ENCODE measurements around the gene COMMD9. TPM values are rescaled to one million over a fixed set of nuclear protein-coding genes. Genes with fewer than 3 reads are reported as not detected.

Gene COMMD9
- total and polyA plus RNA-seq, 2 of the 8 experiments (the other 6 are each of a cell fraction or from before 2014, with no cell fraction given), result 42.5 to 49.1 TPM

DNA sequence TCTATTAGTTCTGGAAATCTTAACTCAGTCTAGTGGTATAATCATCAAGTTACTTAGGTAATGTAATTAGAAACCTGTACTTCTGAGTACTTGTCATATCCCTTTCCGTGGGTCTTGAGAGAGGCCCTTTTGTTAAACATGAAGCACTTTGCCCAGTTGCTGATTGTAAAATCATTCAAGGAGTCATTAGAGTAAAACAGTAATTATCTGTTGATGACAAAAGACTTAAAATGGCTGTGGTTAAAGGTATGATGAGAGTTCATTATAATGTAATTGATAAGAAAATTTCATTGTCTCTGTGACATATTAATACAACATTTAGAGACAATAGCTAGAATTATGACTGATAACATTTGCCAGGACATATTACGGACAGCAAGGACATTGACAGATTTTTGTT, 41.2 kb upstream of the COMMD9 start:
- POLR2A ChIA-PET (ENCODE audit: partially characterized antibody), result no interaction called here

More for the DNA sequence above, 41.2 kb upstream of the COMMD9 start:
- Histone ChIP-seq H3K9me3 (ENCODE audit: insufficient read depth in 2 of 2, low read depth in 1 of 2, low read length in 1 of 2) (no peaks in the 10 kb centered on the region), H3K14ac (ENCODE audit: insufficient read length) (no peak overlapping the region), H4K20me1 (replicated peaks in 1 of 2; ENCODE audit: control insufficient read depth in 1 of 2, insufficient read depth in 2 of 2, low read length in 2 of 2) (no peaks in the 10 kb centered on the region), H2AK5ac (ENCODE audit: low read depth, low read length) (no peak overlapping the region), H2BK12ac (ENCODE audit: low read depth, low read length) (no peak overlapping the region), H3K27ac (ENCODE audit: low read depth, low read length) (no peak overlapping the region), H3K4me2 (ENCODE audit: insufficient read depth in 1 of 2, low read depth in 2 of 2, low read length in 2 of 2) (no peak overlapping the region), H3K27me3 (replicated peaks in 1 of 4; ENCODE audit: control insufficient read depth in 3 of 4, extremely low read depth in 1 of 4, insufficient read depth in 3 of 4, low read length in 3 of 4) (no peaks in the 10 kb centered on the region), H3K4me1 (replicated peaks in 1 of 4; ENCODE audit: control insufficient read depth in 3 of 4, insufficient read depth in 4 of 4, low read length in 3 of 4) (peaks cover 0 to 4% (median 1%) of the 10 kb centered on the region in 4 experiments; a peak in 3 of 7 replicates), H3K23me2 (ENCODE audit: low read depth, low read length) (no peaks in the 10 kb centered on the region; the same call in 1 of the 2 replicates), H3K18ac (ENCODE audit: extremely low read depth, low read length) (no peak overlapping the region), H4K8ac (ENCODE audit: extremely low read depth, insufficient read depth, low read length) (no peak overlapping the region), H3K79me1 (ENCODE audit: low read depth, low read length) (no peaks in the 10 kb centered on the region), H3K9ac (replicated peaks in 1 of 4; ENCODE audit: extremely low read depth in 1 of 4, low read depth in 3 of 4, low read length in 3 of 4) (no peak overlapping the region), H3K4ac (replicated peaks; ENCODE audit: insufficient read length, low read depth, low read length) (no peak overlapping the region), H2BK5ac (ENCODE audit: low read depth, low read length) (no peak overlapping the region), H4K5ac (ENCODE audit: insufficient read length, low read depth, low read length) (no peak overlapping the region), H2AFZ (ENCODE audit: low read length) (no peak overlapping the region), H2BK15ac (ENCODE audit: low read length) (no peak overlapping the region), H3K56ac (replicated peaks; ENCODE audit: insufficient read length, low read depth, low read length) (no peak overlapping the region), H3K79me2 (ENCODE audit: control insufficient read depth in 1 of 2, insufficient read depth in 2 of 2, low read length in 2 of 2) (no peaks in the 10 kb centered on the region), H3K23ac (ENCODE audit: insufficient read length) (no peak overlapping the region), H3K36me3 (ENCODE audit: control insufficient read depth in 2 of 4, insufficient read depth in 4 of 4, low read length in 3 of 4) (no peaks in the 10 kb centered on the region), H3K4me3 (ENCODE audit: extremely low read depth in 1 of 4, insufficient read depth in 2 of 4, low read depth in 3 of 4, low read length in 4 of 4) (no peak overlapping the region), H2BK20ac (ENCODE audit: low read length) (no peak overlapping the region), H4K91ac (replicated peaks; ENCODE audit: insufficient read length, low read length) (no peak overlapping the region), H2BK120ac (replicated peaks; ENCODE audit: low read depth, low read length) (no peak overlapping the region)
- 84% methylated on average over 2 of the region's 2 CpGs; no CpG with 5 or more reads in 1 of the 2 experiments for WGBS, 2 experiments (ENCODE audit: extremely low coverage in 1 of 2, insufficient coverage in 1 of 2, insufficient read length in 1 of 2, insufficient replicate concordance in 2 of 2, low coverage in 1 of 2, low lambda C conversion rate in 2 of 2, missing lambda C conversion rate in 1 of 2)
- no peak for FAIRE-seq
- CTCF ChIA-PET (ENCODE audit: partially characterized antibody), result no interaction called here
- TF ChIP-seq JUN (IDR thresholded peaks at IDR 0.05; ENCODE audit: low read depth, low read length), result no peak
- DNase-seq (ENCODE audit: low read depth in 1 of 2, low spot score in 2 of 2), result no peak

Measured in H1 (cell line).